SHP77 treated with DMSO at 0.1 percent for 48 hours (cell line): ENCODE results near the gene PRKG2.

Source experiments
- DNase-seq: peaks from one replicate; lab custom pipeline; 2025; lab: John Stamatoyannopoulos, UW

The PRKG2 gene

GRCh38 chr4:81038636-81039350 is 176.2 kb downstream of the PRKG2 start:
- no peak for DNase-seq
